SJCRH30 (cell line): ENCODE data around the gene LRRC26. TPM values are rescaled to one million over a fixed set of nuclear protein-coding genes. Genes with fewer than 3 reads are reported as not detected.

Experiments used
- DNase-seq, 2 experiments: peaks; one replicate each; pipeline ENCODE4 v3.0.0-alpha.2; 2015 to 2020
- H3K27ac ChIP-seq: fragments of 250-450 bp; sonication (Bioruptor Pico); 2 replicates; pipeline ENCODE4 v1.5.1; 2020; ENCODE audit warnings: mild to moderate bottlenecking, moderate library complexity
- H3K27me3 ChIP-seq: fragments of 250-450 bp; sonication (Bioruptor Pico); 2 replicates; pipeline ENCODE4 v1.5.1; 2020; ENCODE audit warnings: mild to moderate bottlenecking, moderate library complexity
- H3K36me3 ChIP-seq: fragments of 250-450 bp; sonication (Bioruptor Pico); 2 replicates; pipeline ENCODE4 v1.5.1; 2020; ENCODE audit warnings: mild to moderate bottlenecking, moderate library complexity
- H3K4me1 ChIP-seq: fragments of 250-450 bp; sonication (Bioruptor Pico); 2 replicates; pipeline ENCODE4 v1.5.1; 2020; ENCODE audit warnings: mild to moderate bottlenecking, moderate library complexity
- H3K4me3 ChIP-seq: fragments of 250-450 bp; sonication (Bioruptor Pico); 2 replicates; pipeline ENCODE4 v1.5.1; 2020; ENCODE audit warnings: mild to moderate bottlenecking, moderate library complexity
- H3K9me3 ChIP-seq: fragments of 250-450 bp; sonication (Bioruptor Pico); replicated peaks from 2 replicates; pipeline ENCODE4 v1.5.1; 2020; ENCODE audit warnings: mild to moderate bottlenecking, moderate library complexity
- total RNA-seq: library from RNA; depleted of rRNA; stranded (reverse); fragments of >200 nt; shearing (Covaris generic); gene quantifications from 2 replicates; pipeline ENCODE4 v1.2.3, GENCODE V29; 2014

Gene LRRC26
- total RNA-seq, 1 experiment from 2014 or later, result 0.24 TPM

- H3K27ac ChIP-seq, result no peak overlapping the region
- peak overlapping the region; percentile 11 for H3K4me3 ChIP-seq
- H3K36me3 ChIP-seq, result no peaks in the 10 kb centered on the region
- DNase-seq, result peak; percentile 73 to 77
- H3K27me3 ChIP-seq, result peaks cover 38% of the 10 kb centered on the region
- peaks cover 68% of the 10 kb centered on the region for H3K4me1 ChIP-seq
- H3K9me3 ChIP-seq, result no peaks in the 10 kb centered on the region
These were observed 671 bp downstream of the LRRC26 start for GRCh38 chr9:137168904-137169856.

- H3K9me3 ChIP-seq, result no peaks in the 10 kb centered on the region
- no peak overlapping the region for H3K27ac ChIP-seq
- H3K4me3 ChIP-seq, result peak overlapping the region; percentile 11
- peak in 1 of 2 experiments; percentile 37 for DNase-seq
- H3K4me1 ChIP-seq, result peaks cover 68% of the 10 kb centered on the region
- H3K36me3 ChIP-seq, result no peaks in the 10 kb centered on the region
- peaks cover 38% of the 10 kb centered on the region for H3K27me3 ChIP-seq
These were observed 1.3 kb downstream of the LRRC26 start for GRCh38 chr9:137168573-137168903.

GRCh38 chr9:137167747-137168572 is 1.9 kb downstream of the LRRC26 start:
- Histone ChIP-seq H3K4me1 (peaks cover 64% of the 10 kb centered on the region), H3K27me3 (peaks cover 38% of the 10 kb centered on the region), H3K36me3 (no peaks in the 10 kb centered on the region), H3K27ac (no peak overlapping the region), H3K4me3 (peak overlapping the region; percentile 49), H3K9me3 (no peaks in the 10 kb centered on the region)
- DNase-seq, result peak; percentile 72 to 84

- H3K27ac ChIP-seq, result no peak overlapping the region
- H3K9me3 ChIP-seq, result no peaks in the 10 kb centered on the region
- H3K4me3 ChIP-seq, result peak overlapping the region; percentile 49
- H3K27me3 ChIP-seq, result peaks cover 38% of the 10 kb centered on the region
- H3K4me1 ChIP-seq, result peaks cover 58% of the 10 kb centered on the region
- peak; percentile 57 to 61 for DNase-seq
- no peaks in the 10 kb centered on the region for H3K36me3 ChIP-seq
These were observed 2.5 kb downstream of the LRRC26 start for GRCh38 chr9:137167277-137167746.

- peaks cover 51% of the 10 kb centered on the region for H3K4me1 ChIP-seq
- no peaks in the 10 kb centered on the region for H3K36me3 ChIP-seq
- no peaks in the 10 kb centered on the region for H3K9me3 ChIP-seq
- no peak for DNase-seq
- peaks cover 38% of the 10 kb centered on the region for H3K27me3 ChIP-seq
- H3K4me3 ChIP-seq, result peak overlapping the region; percentile 49
- no peak overlapping the region for H3K27ac ChIP-seq
These were observed 3.2 kb downstream of the LRRC26 start for GRCh38 chr9:137166380-137167229.

GRCh38 chr9:137165250-137165836 is 4.5 kb downstream of the LRRC26 start:
- Histone ChIP-seq H3K27ac (no peak overlapping the region; the same call in 1 of the 2 replicates), H3K4me3 (peak overlapping the region; percentile 45), H3K27me3 (peaks cover 36% of the 10 kb centered on the region), H3K36me3 (no peaks in the 10 kb centered on the region), H3K4me1 (peaks cover 44% of the 10 kb centered on the region), H3K9me3 (no peaks in the 10 kb centered on the region)
- DNase-seq, result no peak

GRCh38 chr9:137164370-137165249 is 5.2 kb downstream of the LRRC26 start:
- Histone ChIP-seq H3K36me3 (no peaks in the 10 kb centered on the region), H3K27me3 (peaks cover 32% of the 10 kb centered on the region), H3K27ac (peak overlapping the region; percentile 17; the same call in 1 of the 2 replicates)

GRCh38 chr9:137163805-137164204 is 6.0 kb downstream of the LRRC26 start:
- H3K9me3 ChIP-seq, result no peaks in the 10 kb centered on the region
- H3K4me3 ChIP-seq, result no peak overlapping the region
- no peaks in the 10 kb centered on the region for H3K36me3 ChIP-seq
- H3K4me1 ChIP-seq, result peaks cover 43% of the 10 kb centered on the region
- peaks cover 32% of the 10 kb centered on the region for H3K27me3 ChIP-seq
- H3K27ac ChIP-seq, result no peak overlapping the region
- DNase-seq, result no peak

More at GRCh38 chr9:137164370-137165249, 5.2 kb downstream of the LRRC26 start:
- peak overlapping the region; percentile 45 for H3K4me3 ChIP-seq
- peak; percentile 85 to 89 for DNase-seq
- H3K9me3 ChIP-seq, result no peaks in the 10 kb centered on the region
- peaks cover 37% of the 10 kb centered on the region for H3K4me1 ChIP-seq

GRCh38 chr9:137163365-137163715 is 6.5 kb downstream of the LRRC26 start:
- H3K9me3 ChIP-seq, result no peaks in the 10 kb centered on the region
- no peaks in the 10 kb centered on the region for H3K36me3 ChIP-seq
- no peak overlapping the region for H3K27ac ChIP-seq
- DNase-seq, result no peak
- peaks cover 48% of the 10 kb centered on the region for H3K4me1 ChIP-seq
- H3K4me3 ChIP-seq, result no peak overlapping the region
- peaks cover 32% of the 10 kb centered on the region for H3K27me3 ChIP-seq

- H3K4me1 ChIP-seq, result peaks cover 51% of the 10 kb centered on the region
- no peak overlapping the region for H3K4me3 ChIP-seq
- DNase-seq, result no peak
- no peaks in the 10 kb centered on the region for H3K36me3 ChIP-seq
- peaks cover 28% of the 10 kb centered on the region for H3K27me3 ChIP-seq
- no peak overlapping the region for H3K27ac ChIP-seq
- H3K9me3 ChIP-seq, result no peaks in the 10 kb centered on the region
These were observed 7.1 kb downstream of the LRRC26 start for GRCh38 chr9:137162505-137163364.

GRCh38 chr9:137161558-137162486 is 8.0 kb downstream of the LRRC26 start:
- H3K4me3 ChIP-seq, result no peak overlapping the region
- no peaks in the 10 kb centered on the region for H3K9me3 ChIP-seq
- H3K36me3 ChIP-seq, result no peaks in the 10 kb centered on the region
- DNase-seq, result no peak
- H3K27me3 ChIP-seq, result peaks cover 25% of the 10 kb centered on the region
- H3K4me1 ChIP-seq, result peaks cover 48% of the 10 kb centered on the region
- H3K27ac ChIP-seq, result no peak overlapping the region
